GM18519 (cell line): ENCODE results near the gene ALK.

Experiments
- ATAC-seq: cut with Tn5 transposase; IDR thresholded peaks from one replicate; pipeline ENCODE4 v1.9.1; 2021; ENCODE audit warnings: mild to moderate bottlenecking, moderate library complexity; ENCODE audit not compliant: unreplicated experiment, low FRiP score

The ALK gene

DNA sequence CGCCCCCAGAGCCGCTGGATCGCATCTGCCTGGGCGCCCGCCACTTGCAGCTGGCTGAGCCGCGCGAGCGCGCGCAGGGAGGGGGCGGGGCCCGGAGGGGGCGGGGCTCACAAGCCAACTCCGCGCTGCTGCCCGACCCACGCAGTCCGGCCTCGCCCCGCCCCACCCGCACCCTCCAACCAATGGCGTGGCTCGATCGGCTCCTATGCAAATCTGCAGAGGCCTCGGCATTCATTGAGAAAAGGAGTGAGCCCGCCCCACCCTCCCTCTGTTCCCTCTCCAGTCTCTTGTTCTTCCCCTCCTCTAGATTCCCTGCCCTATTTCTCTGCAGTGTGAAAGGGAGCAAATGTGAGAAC is at the start of gene ALK:
Gene ALK, minus strand, starts transcription at position 27 of the 356 bp plus-strand sequence. CDS start 927 bp downstream, outside the sequence.
- ATAC-seq: no peak

- ATAC-seq: no peak
Observed at GRCh38 chr2:29966266-29966665, 44.9 kb upstream of the ALK start.

- ATAC-seq: no peak
Observed at GRCh38 chr2:29963972-29964570, 42.7 kb upstream of the ALK start.

GRCh38 chr2:29962922-29963321 is 41.5 kb upstream of the ALK start:
- no peak for ATAC-seq

- ATAC-seq: no peak
Observed at GRCh38 chr2:29954316-29954715, 32.9 kb upstream of the ALK start.

- ATAC-seq: no peak
Observed at GRCh38 chr2:29952973-29953372, 31.6 kb upstream of the ALK start.

DNA sequence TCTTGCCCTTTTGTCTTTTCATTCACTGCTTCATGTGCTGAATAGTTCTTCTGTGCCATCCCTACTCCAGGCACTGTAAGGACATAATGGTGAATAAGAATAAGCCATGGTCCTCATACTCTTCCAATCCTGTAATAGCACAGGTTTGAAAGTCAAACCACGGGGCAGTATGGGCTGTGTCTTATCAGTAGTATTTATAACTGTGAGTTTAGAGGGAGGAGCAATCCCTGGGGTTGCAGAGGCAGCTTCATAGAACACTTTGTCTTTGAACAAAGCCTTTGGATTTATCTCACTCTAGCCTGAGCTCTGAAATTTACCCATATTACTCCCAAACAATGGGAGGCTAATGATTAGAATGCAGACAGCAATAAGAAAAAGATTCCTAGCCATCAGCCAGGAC is 30.2 kb upstream of the ALK start:
- ATAC-seq: no peak

GRCh38 chr2:29950481-29950880 is 29.1 kb upstream of the ALK start:
- ATAC-seq: no peak

DNA sequence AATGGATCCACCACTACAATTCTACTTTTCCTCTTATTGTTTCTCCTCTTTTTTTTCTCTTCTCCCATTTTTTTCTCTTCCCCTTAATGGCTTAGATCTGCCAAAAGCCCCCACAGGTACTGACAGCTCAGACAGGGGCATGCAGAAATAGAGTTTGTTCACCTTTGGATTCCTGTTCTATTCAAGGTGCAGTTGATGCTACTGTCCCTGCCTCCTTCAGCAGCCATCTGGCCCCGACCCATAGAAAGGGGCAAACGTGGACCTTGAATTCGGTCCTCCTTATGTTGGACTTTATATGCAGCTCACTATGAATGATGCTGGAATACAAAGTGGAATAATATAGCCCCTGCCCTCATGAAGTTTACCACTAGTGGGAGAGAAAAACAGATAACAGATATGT is 27.7 kb upstream of the ALK start:
- no peak for ATAC-seq

- no peak for ATAC-seq
Observed at GRCh38 chr2:29946505-29946904, 25.1 kb upstream of the ALK start.

- ATAC-seq: no peak
Observed at GRCh38 chr2:29942711-29943110, 21.3 kb upstream of the ALK start.

DNA sequence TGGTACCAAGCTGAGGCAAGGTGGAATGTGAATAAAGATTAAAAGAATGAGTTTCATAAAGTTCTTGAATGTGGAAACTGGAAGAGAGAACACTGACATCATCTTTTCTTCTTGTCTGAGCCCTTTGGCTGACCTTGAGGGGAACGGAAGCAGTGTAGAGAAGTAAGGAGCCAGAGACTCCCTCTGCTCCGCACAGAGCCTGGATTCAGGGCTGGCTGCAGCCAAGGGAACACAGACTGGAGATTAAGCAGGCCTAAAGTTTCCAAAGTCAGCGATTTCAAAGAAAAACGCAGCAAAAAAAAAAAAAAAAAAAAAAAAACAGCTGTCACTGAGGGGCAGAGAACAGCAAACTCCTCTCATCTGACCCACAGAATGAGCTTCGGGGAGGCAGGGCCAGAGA is 19.3 kb upstream of the ALK start:
- ATAC-seq: no peak

- ATAC-seq: no peak
Observed at GRCh38 chr2:29936020-29936419, 14.6 kb upstream of the ALK start.

DNA sequence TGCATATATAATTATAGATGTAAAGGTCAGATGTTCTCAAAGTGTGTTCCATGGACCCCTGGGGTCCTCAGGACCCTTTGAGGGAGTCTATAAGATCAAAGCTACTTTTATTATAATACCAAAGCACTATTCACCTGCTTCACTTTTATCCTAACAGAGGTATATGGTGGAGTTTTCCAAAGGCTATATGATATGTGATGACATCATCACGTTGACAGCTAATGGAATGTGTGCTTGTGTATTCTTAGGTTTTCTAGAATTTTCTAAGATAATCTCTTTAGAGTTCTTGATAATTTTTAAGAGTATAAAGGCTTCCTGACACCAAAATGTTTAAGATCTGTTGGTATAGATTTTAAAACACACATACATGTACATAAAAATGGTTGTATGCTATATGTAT is 10.4 kb upstream of the ALK start:
- ATAC-seq: no peak

- no peak for ATAC-seq
Observed at GRCh38 chr2:29923110-29923721, 1.8 kb upstream of the ALK start.

GRCh38 chr2:29922605-29923004 is 1.2 kb upstream of the ALK start:
- ATAC-seq: no peak

GRCh38 chr2:29920631-29921559 is 491 bp downstream of the ALK start:
- no peak for ATAC-seq

GRCh38 chr2:29920130-29920577 is 1.2 kb downstream of the ALK start:
- no peak for ATAC-seq

- ATAC-seq: no peak
Observed at GRCh38 chr2:29918941-29919340, 2.4 kb downstream of the ALK start.

GRCh38 chr2:29917781-29918180 is 3.6 kb downstream of the ALK start:
- ATAC-seq: no peak

GRCh38 chr2:29916571-29916970 is 4.8 kb downstream of the ALK start:
- no peak for ATAC-seq

DNA sequence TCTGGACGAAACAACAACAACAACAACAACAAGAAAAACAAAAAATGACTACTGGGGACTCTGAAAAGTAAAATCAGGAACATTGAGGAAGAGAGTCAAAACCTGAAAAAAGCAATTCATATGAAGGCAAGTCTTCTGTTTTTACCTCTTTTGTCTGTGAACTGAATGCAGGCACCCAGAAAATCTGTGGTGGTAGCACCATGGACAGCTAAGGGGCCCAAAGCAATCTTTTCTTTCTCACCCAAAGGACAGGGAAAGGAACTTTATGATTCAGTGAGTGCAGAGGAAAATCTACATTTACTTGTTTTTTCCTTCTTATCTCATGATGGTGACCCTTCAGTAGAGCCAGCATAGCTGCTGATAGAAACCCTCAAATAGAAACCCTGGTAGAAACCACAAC is 10.4 kb downstream of the ALK start:
- no peak for ATAC-seq
